Fibroblast of skin of abdomen (primary cell): ENCODE results near the gene RTBDN.
"Not testable (repeated sequence)": the region's sequence is repeated elsewhere in the genome, so short reads cannot be mapped to it uniquely, and the experiment has no call there.

Source experiments
- DNase-seq: peaks from one replicate; pipeline ENCODE4 v3.0.0-alpha.2; 2013

The RTBDN gene

GRCh38 chr19:12817810-12818209 is 16.6 kb downstream of the RTBDN start:
- not testable (repeated sequence) for DNase-seq

- not testable (repeated sequence) for DNase-seq
These were observed 17.2 kb downstream of the RTBDN start for GRCh38 chr19:12817188-12817587.

- no peak for DNase-seq
These were observed 19.3 kb downstream of the RTBDN start for GRCh38 chr19:12815088-12815487.

GRCh38 chr19:12806242-12807081 is 27.9 kb downstream of the RTBDN start, which contains the start of gene RNASEH2A:
Gene RNASEH2A (plus strand): TSS chr19:12806584. CDS start chr19:12806674, 90 bp downstream.
- peak; percentile 88 for DNase-seq

GRCh38 chr19:12804051-12804450 is 30.3 kb downstream of the RTBDN start:
- no peak for DNase-seq

- no peak for DNase-seq
These were observed 31.9 kb downstream of the RTBDN start for GRCh38 chr19:12802267-12803106.

GRCh38 chr19:12801466-12802266 is 32.7 kb downstream of the RTBDN start, which contains the start of the genes PRDX2 and THSD8:
Gene PRDX2 (minus strand): TSS chr19:12801800. CDS start chr19:12801261, 539 bp downstream.
Gene THSD8 (plus strand): TSS chr19:12802069. CDS start chr19:12802072, 3 bp downstream.
- DNase-seq = peak; percentile 71

- no peak for DNase-seq
These were observed 33.4 kb downstream of the RTBDN start for GRCh38 chr19:12800923-12801465.

- DNase-seq = no peak
These were observed 34.0 kb downstream of the RTBDN start for GRCh38 chr19:12800466-12800770.

GRCh38 chr19:12799742-12800465 is 34.5 kb downstream of the RTBDN start:
- no peak for DNase-seq

GRCh38 chr19:12797607-12798006 is 36.8 kb downstream of the RTBDN start:
- DNase-seq = not testable (repeated sequence)

GRCh38 chr19:12797141-12797587 is 37.2 kb downstream of the RTBDN start:
- DNase-seq = no peak

- peak; percentile 78 for DNase-seq
These were observed 38.0 kb downstream of the RTBDN start for GRCh38 chr19:12796146-12797071.

GRCh38 chr19:12794971-12795381 is 39.4 kb downstream of the RTBDN start:
- no peak for DNase-seq

- no peak for DNase-seq
These were observed 40.0 kb downstream of the RTBDN start for GRCh38 chr19:12794196-12794941.

GRCh38 chr19:12793290-12794195 is 40.8 kb downstream of the RTBDN start:
- peak; percentile 95 for DNase-seq

- DNase-seq = no peak
These were observed 41.5 kb downstream of the RTBDN start for GRCh38 chr19:12792853-12793289.
